Posterior vena cava (tissue), 2 donors: ENCODE measurements around the gene UGT2A3. TPM values are rescaled to one million over a fixed set of nuclear protein-coding genes. Genes with fewer than 3 reads are reported as not detected.

Experiments used
- total RNA-seq, 2 donors: library from RNA; stranded (reverse); fragmentation: NEBNext Ultra II Directional; extraction: Animal tissue kit (Norgen Biotek cat#: 25700); gene quantifications; one replicate each; pipeline ENCODE4 v1.2.1, GENCODE V29; 2021
- donor health status: DM: yes; HTN: yes; CAD: no.
- donor health status: DM: yes; HTN: yes; CAD: no.

UGT2A3 gene
- total RNA-seq, 2 donors from 2014 or later: not detected

Other genes starting within 250 kb of the UGT2A3 start
- not detected for gene UGT2B10, start 135.8 kb downstream of the UGT2A3 start, total RNA-seq
- gene UGT2B7, start 144.7 kb upstream of the UGT2A3 start, total RNA-seq: not detected